GM20431 (cell line): Measurements from ENCODE around the gene GJD2.

Experiments used
- in situ Hi-C: fragments of 300-500 bp; cut with MseI, MboI; formaldehyde crosslinking; loops from one replicate; pipeline ENCODE4 v1.15.0; 2020; ENCODE audit warnings: low sequenced_read_pairs; ENCODE audit not compliant: unreplicated experiment

GJD2 gene

DNA sequence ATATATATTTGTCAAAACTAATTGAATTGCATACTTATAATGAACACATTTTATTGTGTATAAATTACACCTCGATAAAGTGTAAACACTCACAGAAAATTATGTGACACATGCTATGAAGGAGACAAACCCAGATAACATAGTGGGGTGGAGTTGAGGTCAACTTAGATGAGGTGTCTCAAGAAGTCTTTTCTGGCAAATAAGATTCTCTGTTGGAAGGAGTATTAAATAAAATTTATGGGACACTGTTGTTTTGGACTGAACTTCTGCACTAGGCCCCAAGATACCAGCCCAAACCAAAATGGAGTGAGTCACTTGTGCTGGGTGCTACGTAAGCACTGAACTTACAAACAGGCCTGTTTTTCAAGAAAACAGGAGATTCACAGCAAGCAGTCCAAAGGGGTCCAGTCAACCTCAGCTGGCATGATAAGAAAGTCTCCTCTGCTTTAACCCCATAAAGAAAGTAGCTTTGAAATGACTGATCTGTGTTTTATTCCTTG lies 21.9 kb upstream of the GJD2 start:
- in situ Hi-C loops, result no loop called here

DNA sequence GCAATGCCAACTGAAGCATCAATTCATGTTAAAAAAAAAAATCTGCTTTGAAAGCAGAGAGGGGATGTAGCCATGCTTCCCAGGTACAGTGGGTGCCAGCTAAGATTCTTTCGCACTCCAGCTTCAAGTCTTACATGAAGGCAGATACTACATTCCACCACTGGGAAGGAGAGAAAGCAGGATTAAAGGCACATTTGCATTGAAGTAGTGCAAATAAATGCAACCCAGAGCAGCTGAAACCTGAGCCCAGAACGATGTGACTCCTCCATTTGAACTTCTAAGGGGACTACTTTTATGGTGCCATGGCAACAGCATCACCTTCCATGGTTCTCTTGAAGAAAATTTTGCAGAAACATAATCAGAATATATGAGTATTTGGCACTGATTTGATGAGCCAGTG lies 19.1 kb upstream of the GJD2 start:
- in situ Hi-C loops, result no loop called here

DNA sequence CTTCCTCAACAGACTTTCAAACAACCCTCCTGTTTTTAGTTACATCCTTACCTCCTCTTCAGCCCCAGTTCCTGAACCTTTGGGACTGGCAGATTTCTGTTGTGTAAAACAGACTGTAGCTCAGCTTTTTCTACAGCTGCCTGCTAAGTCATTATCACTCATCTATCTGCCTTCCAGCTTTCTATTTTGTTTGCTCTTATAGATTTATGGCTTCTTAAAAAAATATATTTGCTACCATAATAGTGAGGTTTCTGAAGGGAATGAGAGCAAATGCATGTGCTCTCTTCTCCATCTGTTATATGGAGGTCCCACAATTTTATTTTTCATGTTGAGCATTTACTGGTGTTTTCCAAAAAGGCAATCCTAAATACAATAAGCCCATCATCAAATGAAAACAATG lies 18.2 kb upstream of the GJD2 start:
- in situ Hi-C loops, result no loop called here

DNA sequence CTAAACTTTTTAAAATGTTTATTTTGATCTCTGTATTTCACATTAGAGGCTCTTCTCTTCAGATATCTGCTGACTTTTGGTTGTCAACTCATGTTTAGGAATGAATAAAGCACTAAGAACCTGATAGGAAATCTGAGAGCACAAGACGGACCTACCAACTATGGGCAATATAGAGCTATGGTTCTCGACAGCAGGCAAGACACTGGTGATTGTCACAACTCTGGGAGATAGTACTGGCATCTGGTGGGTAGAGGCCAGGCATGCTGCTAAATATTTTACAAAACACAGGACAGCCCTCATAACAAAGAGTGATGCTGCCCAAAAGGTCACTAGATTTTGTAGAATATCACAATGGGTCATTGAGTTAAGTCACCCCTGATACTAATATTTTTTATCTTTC lies 17.5 kb upstream of the GJD2 start:
- in situ Hi-C loops, result no loop called here

DNA sequence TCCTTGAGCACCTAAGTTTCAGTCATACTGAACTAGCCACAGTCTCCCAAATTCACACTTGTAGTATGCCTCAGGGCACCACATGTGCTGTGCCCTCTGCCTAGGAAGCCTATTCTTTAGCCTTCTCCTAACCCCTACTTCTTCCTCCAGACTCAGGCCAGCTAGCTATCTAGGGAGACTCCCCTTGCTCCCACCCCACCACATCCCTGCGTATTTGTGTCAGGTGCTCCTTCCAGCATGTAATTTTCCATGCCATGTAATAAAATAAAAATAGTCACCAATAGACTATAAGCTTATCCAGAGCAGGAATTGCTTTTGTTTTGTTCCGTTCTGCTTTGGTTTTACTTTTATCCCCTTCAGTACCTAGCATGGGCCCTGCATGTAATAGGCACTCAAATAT lies 14.9 kb upstream of the GJD2 start:
- in situ Hi-C loops, result no loop called here

DNA sequence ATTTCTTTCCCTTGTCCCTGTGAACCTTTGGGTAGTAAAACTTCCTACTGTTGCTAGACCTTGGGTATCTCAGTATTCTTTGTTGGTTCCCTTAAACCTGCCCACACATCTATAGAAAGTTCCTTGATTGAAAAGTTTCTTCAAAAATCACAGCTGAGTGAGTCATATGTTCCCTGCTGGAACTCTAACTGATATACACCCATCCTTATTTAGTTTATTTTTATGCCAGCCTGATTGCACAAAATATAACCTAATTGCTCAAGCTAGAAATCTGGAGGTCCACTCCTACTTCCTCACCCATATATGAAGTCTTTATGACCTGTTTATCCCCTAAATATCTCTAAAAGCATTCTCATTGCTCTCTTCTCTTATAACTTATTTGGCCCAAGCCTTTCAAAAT lies 13.7 kb upstream of the GJD2 start:
- in situ Hi-C loops, result no loop called here

DNA sequence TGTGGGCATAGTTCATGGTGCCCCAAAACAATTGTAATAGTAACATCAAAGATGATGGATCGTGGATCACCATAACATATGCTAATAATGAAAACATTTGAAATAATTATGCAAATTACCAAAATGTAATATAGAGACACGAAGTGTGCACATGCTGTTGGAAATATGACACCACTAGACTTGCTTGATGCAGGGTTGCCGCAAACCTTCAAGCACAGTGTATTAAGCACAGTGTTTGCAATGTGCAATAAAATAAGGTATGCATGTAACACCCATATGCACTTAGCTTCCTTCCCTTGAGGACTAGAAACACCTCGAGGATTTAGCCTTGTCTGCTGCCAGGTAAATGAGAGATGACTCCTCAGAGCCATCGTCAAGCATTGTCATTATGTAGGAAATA lies 10.9 kb upstream of the GJD2 start:
- in situ Hi-C loops, result no loop called here

DNA sequence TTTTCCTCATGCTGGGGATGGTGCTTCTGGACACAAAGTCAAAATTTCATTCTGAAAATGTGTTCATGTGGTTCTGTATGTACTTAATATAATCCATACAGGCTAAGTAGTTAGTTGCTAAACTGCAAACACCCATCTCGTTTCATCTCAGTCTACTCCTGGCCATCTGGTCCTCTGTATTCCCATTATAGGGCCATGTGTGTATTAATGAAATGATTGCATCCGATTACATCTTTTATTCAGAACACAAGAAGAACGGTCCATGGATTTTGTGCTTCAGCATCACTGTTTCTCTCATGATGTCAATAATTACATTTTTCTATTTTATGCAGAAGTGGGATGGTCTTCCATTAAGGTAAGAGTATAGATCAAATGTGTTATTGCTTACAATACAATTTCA lies 6.1 kb upstream of the GJD2 start:
- in situ Hi-C loops, result no loop called here

DNA sequence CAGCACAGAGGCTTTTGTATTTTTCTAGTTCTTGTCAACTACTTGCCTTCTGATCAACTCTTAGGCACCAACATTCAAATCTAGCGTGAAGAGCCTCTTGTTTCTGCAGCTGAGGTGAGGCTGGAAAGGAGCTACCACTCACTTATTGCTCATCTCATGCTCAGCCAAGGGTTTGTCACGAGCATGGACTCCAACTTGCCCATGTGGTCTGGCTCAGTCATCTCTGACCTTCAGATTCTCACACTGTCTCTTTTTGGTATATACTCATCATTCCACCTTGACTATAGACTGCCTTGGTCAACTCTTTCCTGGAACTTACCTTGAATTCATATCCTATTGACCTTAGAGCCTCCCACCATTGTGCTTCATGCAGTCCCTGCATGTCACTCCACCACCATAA lies 5.2 kb upstream of the GJD2 start:
- in situ Hi-C loops, result no loop called here

DNA sequence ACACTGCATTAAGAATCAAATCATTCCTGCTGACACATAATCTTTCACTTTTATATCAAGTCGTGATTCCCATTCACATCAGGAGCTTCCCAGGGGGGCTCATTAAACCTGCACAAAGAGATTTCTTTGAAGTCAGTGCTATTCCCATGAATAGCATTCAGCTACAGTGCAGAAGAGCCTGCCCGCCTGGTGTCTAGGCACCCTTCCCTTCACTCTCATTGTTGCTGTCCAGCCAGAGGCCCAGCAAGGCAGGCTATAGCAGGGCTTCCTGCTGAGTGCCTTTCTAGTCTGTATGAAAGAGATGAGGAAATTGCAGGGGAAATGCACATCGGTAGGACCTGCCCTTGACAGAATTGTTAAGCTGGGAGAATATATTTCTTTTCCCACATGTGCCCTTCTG lies 4.5 kb upstream of the GJD2 start:
- in situ Hi-C loops, result no loop called here

DNA sequence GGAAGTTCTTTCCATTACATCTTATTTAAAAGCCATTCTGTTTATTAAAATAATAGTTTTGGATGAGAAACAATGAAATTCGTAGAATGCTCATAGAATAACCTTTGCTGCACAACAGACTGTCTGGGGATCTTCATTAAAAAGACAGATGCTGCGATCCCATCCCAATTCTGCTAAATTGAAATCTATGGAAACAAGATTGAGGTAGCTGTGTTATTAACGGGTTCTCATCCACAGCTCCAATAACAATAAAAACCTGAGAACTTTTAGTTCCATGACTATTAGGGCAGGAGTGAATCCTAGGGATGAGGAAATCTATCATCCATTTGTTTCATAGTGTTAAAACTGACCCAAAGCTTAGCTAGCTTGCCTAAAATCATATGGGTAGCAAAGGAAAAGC lies 2.5 kb upstream of the GJD2 start:
- in situ Hi-C loops, result no loop called here

DNA sequence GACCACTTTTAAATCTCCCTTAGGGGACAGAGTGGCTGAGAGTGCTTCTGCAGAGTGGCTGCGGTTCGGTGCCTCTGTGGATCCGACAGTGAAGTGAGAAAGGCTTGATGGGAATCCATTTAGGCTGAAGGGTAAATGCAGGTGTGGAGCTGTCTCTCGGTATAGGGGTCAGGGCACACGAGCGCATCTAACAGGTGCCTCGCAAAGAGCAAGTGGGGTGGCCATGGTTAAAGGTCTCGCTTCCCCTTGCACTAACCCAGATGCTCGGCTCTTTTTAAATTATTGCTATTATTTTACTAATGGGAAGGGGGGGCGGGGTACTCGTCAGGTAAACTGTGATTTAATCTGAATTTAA lies 598 bp upstream of the GJD2 start:
- in situ Hi-C loops, result no loop called here

DNA sequence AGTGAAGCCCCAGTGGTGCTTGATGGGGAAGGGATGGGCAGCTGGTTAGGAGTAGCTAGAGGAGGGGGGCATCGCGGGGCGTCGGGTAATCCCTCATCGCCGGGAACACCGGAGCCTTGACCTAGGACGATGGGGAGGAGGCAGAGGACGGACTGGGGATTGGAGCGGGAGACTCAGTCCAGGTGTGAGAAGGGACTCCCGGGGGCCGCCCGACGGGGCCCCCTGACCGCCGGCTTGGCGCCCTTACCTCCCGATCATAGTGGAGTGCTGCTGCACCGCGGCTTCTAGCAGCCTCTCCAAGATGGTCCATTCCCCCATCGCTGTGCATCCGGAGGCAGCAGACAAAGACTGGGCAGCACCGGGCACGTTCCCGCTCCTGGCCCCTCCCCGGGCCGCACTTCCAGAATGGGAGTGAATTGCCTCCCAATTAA lies 612 bp downstream of the GJD2 start:
- in situ Hi-C loops, result no loop called here

DNA sequence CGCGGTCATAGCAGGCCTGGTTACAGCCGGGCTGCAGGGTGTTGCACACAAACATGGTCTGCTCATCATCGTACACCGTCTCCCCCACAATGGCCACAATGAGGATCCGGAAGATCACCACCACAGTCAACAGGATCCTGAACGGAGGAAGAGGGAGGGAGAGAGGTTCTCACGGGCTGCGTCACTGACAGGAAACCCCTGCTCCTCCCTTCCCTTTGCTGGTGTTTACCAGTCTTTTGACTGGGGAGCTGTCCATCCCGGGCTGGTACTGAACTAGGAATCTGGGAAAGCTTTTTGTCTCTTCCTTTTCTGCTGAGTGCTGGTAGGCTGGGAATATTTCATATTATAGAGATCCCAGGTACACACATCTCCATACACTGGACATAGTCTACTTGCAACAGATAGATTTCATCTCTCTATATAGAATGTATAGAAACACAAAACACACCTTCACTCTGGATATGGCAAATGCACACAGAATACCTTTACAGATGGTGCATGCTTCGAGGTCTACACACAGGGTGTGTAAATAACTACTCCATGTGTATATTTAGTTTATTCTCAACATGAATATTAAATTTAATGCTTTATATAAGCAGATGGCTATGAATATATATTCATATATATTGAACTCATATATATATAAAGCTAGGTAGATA lies 1.4 kb downstream of the GJD2 start:
- in situ Hi-C loops, result no loop called here

DNA sequence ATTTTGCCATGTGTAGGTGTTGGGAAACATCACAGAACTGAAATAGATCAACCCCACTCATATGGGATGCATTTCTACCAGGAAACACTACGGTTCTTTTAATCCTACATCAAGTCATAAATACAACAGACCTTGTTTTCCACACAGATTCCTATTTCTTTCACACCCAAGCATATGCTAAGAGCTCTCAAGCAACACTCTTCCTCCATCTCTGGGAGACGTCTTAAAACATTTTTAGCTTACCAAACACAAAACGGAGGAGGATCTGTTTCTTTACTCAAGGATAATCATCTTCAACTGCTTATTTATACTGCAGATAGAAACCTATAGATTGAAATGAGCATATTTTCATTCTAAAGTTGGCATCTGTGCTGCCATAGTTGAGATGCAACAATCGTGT lies 5.1 kb downstream of the GJD2 start:
- in situ Hi-C loops, result no loop called here

DNA sequence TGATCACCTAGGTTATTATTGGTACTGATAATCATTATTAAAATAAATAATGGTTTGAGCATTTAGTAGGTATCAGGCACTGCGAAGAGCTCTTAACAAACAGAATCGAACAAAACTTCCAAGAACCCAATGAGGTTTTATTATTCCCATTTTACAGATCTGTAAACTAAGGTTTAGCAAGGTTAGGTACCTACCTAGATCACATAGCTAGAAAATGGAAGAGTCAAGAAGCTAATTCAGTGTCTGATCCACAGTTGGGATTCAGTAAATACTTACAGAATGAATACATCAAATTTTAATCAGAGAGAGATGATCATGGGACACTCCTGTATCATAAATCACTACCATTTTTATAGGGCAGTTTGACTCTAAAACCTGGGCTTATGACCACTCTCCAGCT lies 15.5 kb downstream of the GJD2 start:
- in situ Hi-C loops, result no loop called here

DNA sequence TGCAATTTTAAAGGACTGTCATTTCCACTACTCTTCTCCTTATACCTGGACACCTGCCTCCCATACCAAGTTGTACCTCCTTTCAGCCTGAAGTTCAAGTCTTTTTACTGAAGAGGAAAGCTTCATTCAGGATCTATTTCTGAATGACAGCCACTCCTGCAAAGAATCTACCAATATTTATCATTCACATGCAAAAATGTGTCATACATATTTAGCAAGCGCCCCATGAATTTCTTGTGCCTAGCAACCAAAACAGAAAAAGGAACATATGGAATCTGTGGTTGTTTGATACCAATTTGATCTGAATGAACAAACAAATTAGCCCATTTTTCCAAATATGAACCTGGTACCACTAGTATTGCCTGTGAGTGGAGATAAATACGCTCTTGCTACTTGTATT lies 16.8 kb downstream of the GJD2 start:
- in situ Hi-C loops, result no loop called here

DNA sequence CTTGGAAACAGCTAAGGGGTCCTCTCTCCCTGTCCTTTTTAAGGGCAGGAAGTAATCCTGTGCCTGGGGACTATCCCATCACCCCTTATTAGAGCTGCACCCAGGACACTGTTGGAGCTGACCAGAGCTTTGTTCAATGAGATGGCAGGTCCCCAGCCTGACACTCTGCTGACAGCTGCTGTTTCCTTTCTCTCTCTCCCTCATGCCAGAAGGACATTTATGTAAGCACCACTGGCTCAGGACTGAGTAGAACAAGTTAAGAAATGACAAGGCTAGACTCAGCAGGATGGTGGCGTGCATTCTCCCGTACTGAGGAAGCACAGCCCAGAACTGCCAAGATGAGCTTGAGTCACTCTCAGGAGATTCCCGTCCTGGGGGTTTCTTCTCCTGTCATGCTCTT lies 17.3 kb downstream of the GJD2 start:
- in situ Hi-C loops, result no loop called here

DNA sequence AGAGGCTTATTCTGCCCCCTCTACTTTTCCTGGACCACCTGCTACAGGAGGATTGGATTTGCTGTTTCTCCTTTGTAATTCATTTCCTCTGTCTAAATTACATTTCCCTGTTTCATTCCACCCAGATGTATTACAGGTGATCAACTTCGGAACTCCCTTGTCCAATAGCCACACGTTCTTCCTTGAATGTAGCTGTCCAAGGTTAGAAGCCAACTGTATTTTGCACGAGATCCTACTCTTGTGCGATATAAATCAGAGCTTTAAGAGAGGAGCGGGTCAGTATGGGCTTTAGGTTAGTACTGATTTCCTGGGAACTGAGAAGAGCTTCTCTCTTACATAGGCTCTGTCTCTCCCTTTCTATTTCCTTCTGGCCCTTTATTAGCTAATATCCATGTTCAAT lies 20.5 kb downstream of the GJD2 start:
- in situ Hi-C loops, result no loop called here

DNA sequence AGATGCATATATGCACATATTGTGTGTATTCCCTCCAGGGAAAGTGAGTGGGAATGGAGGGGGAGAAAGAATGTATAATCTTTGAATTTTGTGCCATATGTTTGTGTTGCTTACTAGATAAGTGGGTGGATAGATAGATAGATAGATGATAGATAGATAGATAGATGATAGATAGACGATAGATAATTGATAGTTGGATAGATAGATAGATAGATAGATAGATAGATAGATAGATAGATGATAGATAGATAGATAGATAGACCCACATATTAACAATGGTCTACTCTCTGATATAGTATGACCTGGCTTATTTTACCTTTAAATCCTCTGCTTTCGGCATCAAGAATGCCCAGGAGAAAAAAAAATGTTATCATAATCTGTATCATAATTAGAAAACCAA lies 21.2 kb downstream of the GJD2 start:
- in situ Hi-C loops, result no loop called here

DNA sequence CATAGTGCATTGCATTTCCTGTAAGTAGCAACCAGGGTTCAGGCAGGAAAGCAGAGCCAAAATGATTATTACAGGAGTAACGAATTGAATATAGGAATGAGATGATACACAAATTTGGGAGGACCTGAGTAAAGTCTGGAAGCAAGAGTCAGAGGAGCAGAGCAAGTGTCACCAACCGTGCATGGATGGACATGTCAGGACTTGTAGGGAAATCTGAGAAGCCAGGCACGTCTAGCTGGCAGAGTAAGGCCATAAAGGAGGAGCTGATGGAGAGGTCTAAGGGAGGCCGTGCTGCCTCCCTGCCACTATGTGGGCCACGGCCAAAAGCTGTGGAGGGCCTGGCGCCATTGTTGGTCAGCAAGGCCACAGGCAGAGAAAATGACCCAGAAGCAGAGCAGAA lies 22.4 kb downstream of the GJD2 start:
- in situ Hi-C loops, result no loop called here

DNA sequence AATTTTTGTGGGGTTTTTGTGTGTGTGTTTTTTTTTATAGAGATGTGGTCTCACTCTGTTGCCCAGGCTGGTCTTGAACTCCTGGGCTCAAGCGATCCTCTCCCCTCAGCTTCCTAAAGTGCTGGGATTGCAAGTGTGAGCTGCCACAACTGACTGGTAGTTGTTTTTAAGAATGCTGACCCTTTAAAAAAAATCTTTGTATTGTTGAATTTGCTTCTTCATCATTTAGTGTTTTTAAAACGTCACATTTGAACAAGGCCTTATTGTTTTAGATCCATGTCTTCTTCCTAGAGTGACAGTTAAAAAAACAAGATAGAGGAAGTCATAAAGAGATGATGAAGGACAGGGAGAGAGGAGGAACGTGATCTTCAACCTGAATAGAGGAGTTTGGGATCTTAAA lies 24.1 kb downstream of the GJD2 start:
- in situ Hi-C loops, result no loop called here

DNA sequence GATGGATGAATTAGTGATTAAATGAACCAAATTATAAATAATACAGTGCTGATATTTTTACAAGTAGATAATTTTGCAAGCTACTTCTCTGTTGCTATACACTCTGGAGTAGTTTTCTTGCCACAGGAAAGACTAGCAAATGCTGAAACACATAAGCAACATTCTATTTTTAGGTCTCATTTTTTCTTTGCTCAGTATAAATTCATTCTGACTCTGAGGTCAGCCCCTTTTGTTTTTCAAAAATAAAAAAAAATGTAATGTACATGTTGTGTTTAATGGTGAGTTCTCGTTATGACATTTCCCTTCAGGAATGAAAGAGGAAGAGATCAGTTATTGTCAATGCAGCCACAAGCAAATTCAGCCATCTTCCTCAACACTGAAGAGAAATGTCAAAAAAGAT lies 24.9 kb downstream of the GJD2 start:
- in situ Hi-C loops, result no loop called here
